ENCODE results near the gene ALDH9A1.
A peak's percentile ranks its signal among the peaks of the same experiment; 100 is the strongest.
"Not testable (repeated sequence)": the region's sequence is repeated elsewhere in the genome, so short reads cannot be mapped to it uniquely, and the experiment has no call there.

The ALDH9A1 gene

GRCh38 chr1:165644064-165644735, 54.2 kb downstream of the ALDH9A1 start:
- DNase-seq, result no peak

- no peak for DNase-seq
These were observed 57.0 kb downstream of the ALDH9A1 start for GRCh38 chr1:165641231-165641987.

- DNase-seq, result no peak
These were observed 58.3 kb downstream of the ALDH9A1 start for GRCh38 chr1:165639821-165640623.

GRCh38 chr1:165638211-165638610, 60.2 kb downstream of the ALDH9A1 start:
- not testable (repeated sequence) for DNase-seq

- no peak for DNase-seq
These were observed 60.9 kb downstream of the ALDH9A1 start for GRCh38 chr1:165637427-165637826.

- no peak for DNase-seq
These were observed 62.5 kb downstream of the ALDH9A1 start for GRCh38 chr1:165635823-165636222.

- no peak for DNase-seq
These were observed 63.0 kb downstream of the ALDH9A1 start for GRCh38 chr1:165635329-165635728.

GRCh38 chr1:165634154-165634921, 64.0 kb downstream of the ALDH9A1 start:
- DNase-seq, result no peak

- no peak for DNase-seq
These were observed 64.7 kb downstream of the ALDH9A1 start for GRCh38 chr1:165633614-165634013.

GRCh38 chr1:165632491-165632890, 65.9 kb downstream of the ALDH9A1 start:
- no peak for DNase-seq

- DNase-seq, result no peak
These were observed 66.3 kb downstream of the ALDH9A1 start for GRCh38 chr1:165632152-165632469.

GRCh38 chr1:165631342-165632151, 66.8 kb downstream of the ALDH9A1 start:
- no peak for DNase-seq

GRCh38 chr1:165630629-165631341, 67.6 kb downstream of the ALDH9A1 start, which contains the start of gene MGST3:
Gene MGST3 (plus strand): TSS chr1:165631234. CDS start chr1:165649848, 18,614 bp downstream.
- DNase-seq, result peak; percentile 97

- DNase-seq, result peak; percentile 79
These were observed 68.3 kb downstream of the ALDH9A1 start for GRCh38 chr1:165629848-165630628.

- no peak for DNase-seq
These were observed 69.2 kb downstream of the ALDH9A1 start for GRCh38 chr1:165629151-165629550.

- no peak for DNase-seq
These were observed 70.1 kb downstream of the ALDH9A1 start for GRCh38 chr1:165628147-165628822.

GRCh38 chr1:165624441-165624840, 73.9 kb downstream of the ALDH9A1 start:
- no peak for DNase-seq

- DNase-seq, result no peak
These were observed 74.7 kb downstream of the ALDH9A1 start for GRCh38 chr1:165623624-165624023.

- DNase-seq, result no peak
These were observed 78.7 kb downstream of the ALDH9A1 start for GRCh38 chr1:165619647-165620151.
